IMR-90 (cell line): ENCODE data around the gene TMEM179. TPM values are rescaled to one million over a fixed set of nuclear protein-coding genes. Genes with fewer than 3 reads are reported as not detected.

Experiments
- ATAC-seq: fragments of 200-7000 bp; cut with Tn5 transposase; 2 replicates; pipeline ENCODE4 v1.9.1; 2020; ENCODE audit warnings: low read depth, mild to moderate bottlenecking, moderate library complexity
- BruUV-seq: library from RNA; stranded (reverse); fragments of 400-500 nt; replicated peaks from 2 replicates; lab custom pipeline; 2021; lab: Mats Ljungman, UMichigan
- CTCF ChIA-PET: fragments of 300-600 bp; formaldehyde crosslinking; extraction: SDS; loops from one replicate; lab custom pipeline; 2021; ENCODE audit warnings: antibody characterized with exemption; lab: Yijun Ruan, JAX
- POLR2A ChIA-PET: fragments of 300-600 bp; sonication (Branson Sonifier 250); formaldehyde crosslinking; loops from one replicate; lab custom pipeline; 2022; ENCODE audit warnings: antibody characterized with exemption; ENCODE audit not compliant: unreplicated experiment; lab: Charles Lee
- DNase-seq: peaks from one replicate; pipeline ENCODE4 v3.0.0; 2013
- H2AFZ ChIP-seq: replicated peaks from 2 replicates; pipeline ENCODE3; 2013; ENCODE audit warnings: low read length, mild to moderate bottlenecking; ENCODE audit not compliant: poor library complexity
- H2AK5ac ChIP-seq: 2 replicates; pipeline ENCODE4 v1.6.1; 2013; ENCODE audit warnings: low read depth, low read length, inconsistent platforms
- H2AK9ac ChIP-seq: replicated peaks from 2 replicates; pipeline ENCODE3; 2013; ENCODE audit warnings: mild to moderate bottlenecking, low read depth, low read length, moderate library complexity; ENCODE audit not compliant: poor library complexity
- H2BK120ac ChIP-seq: 2 replicates; pipeline ENCODE4 v1.6.1; 2013; ENCODE audit warnings: low read depth, low read length, inconsistent platforms
- H2BK15ac ChIP-seq: 3 replicates; pipeline ENCODE4 v1.6.1; 2013; ENCODE audit warnings: low read depth, low read length, inconsistent platforms
- H2BK20ac ChIP-seq: 2 replicates; pipeline ENCODE4 v1.6.1; 2013; ENCODE audit warnings: low read depth, mild to moderate bottlenecking, inconsistent platforms, low read length, moderate library complexity
- H2BK5ac ChIP-seq: 2 replicates; pipeline ENCODE4 v1.6.1; 2013; ENCODE audit warnings: mild to moderate bottlenecking, low read depth, low read length, inconsistent platforms; ENCODE audit not compliant: poor library complexity, severe bottlenecking
- H3K14ac ChIP-seq: replicated peaks from 2 replicates; pipeline ENCODE4 v1.6.1; 2013; ENCODE audit warnings: low read depth, low read length, inconsistent platforms
- H3K18ac ChIP-seq: 2 replicates; pipeline ENCODE4 v1.6.1; 2013; ENCODE audit warnings: low read depth, low read length, control low read depth
- H3K23ac ChIP-seq: 2 replicates; pipeline ENCODE4 v1.6.1; 2013; ENCODE audit warnings: low read depth, low read length, inconsistent platforms
- H3K27ac ChIP-seq: 2 replicates; pipeline ENCODE4 v1.5.1; 2013; ENCODE audit warnings: mild to moderate bottlenecking, control low read depth, low read length; ENCODE audit not compliant: insufficient read depth
- H3K27me3 ChIP-seq: 2 replicates; pipeline ENCODE4 v1.6.1; 2013; ENCODE audit warnings: low read length; ENCODE audit not compliant: control insufficient read depth, insufficient read depth
- H3K36me3 ChIP-seq: 2 replicates; pipeline ENCODE4 v1.6.1; 2013; ENCODE audit warnings: low read length, mixed read lengths; ENCODE audit not compliant: control insufficient read depth, insufficient read depth
- H3K4ac ChIP-seq: 2 replicates; pipeline ENCODE4 v1.6.1; 2013; ENCODE audit warnings: low read depth, low read length, inconsistent platforms
- H3K4me1 ChIP-seq: 2 replicates; pipeline ENCODE4 v1.6.1; 2013; ENCODE audit warnings: low read length, mixed read lengths; ENCODE audit not compliant: control insufficient read depth, insufficient read depth
- H3K4me2 ChIP-seq: 2 replicates; pipeline ENCODE4 v1.6.1; 2013; ENCODE audit warnings: low read depth, mild to moderate bottlenecking, control low read depth, low read length, moderate library complexity
- H3K4me3 ChIP-seq: 2 replicates; pipeline ENCODE4 v1.5.1; 2013; ENCODE audit warnings: low read depth, mild to moderate bottlenecking, control low read depth, low read length, moderate library complexity; ENCODE audit not compliant: insufficient read depth
- H3K56ac ChIP-seq: 2 replicates; pipeline ENCODE4 v1.6.1; 2013; ENCODE audit warnings: low read length, inconsistent platforms; ENCODE audit not compliant: insufficient read depth; ENCODE audit errors: extremely low read depth
- H3K79me1 ChIP-seq, 2 experiments: 2 replicates each; pipeline ENCODE4 v1.6.1; 2013; ENCODE audit warnings: low read length in 2 of 2, inconsistent platforms in 1 of 2, low read depth in 1 of 2
- H3K9ac ChIP-seq: 2 replicates; pipeline ENCODE4 v1.6.1; 2013; ENCODE audit warnings: low read depth, low read length, control low read depth
- H3K9me1 ChIP-seq: 2 replicates; pipeline ENCODE4 v1.6.1; 2013; ENCODE audit warnings: low read length, inconsistent platforms; ENCODE audit not compliant: insufficient read depth
- H3K9me3 ChIP-seq: 2 replicates; pipeline ENCODE4 v1.6.1; 2013; ENCODE audit warnings: low read length; ENCODE audit not compliant: control insufficient read depth, insufficient read depth
- H4K20me1 ChIP-seq: 2 replicates; pipeline ENCODE4 v1.6.1; 2013; ENCODE audit warnings: low read length, inconsistent platforms; ENCODE audit not compliant: insufficient read depth
- H4K5ac ChIP-seq: 2 replicates; pipeline ENCODE4 v1.6.1; 2013; ENCODE audit warnings: mild to moderate bottlenecking, low read depth, low read length, control low read depth
- H4K8ac ChIP-seq, 2 experiments: 2 replicates each; pipeline ENCODE4 v1.6.1; 2013; ENCODE audit warnings: low read depth in 2 of 2, low read length in 2 of 2, control low read depth in 1 of 2, inconsistent platforms in 1 of 2
- H4K91ac ChIP-seq: 2 replicates; pipeline ENCODE4 v1.6.1; 2013; ENCODE audit warnings: low read depth, low read length, inconsistent platforms; ENCODE audit not compliant: insufficient read depth
- BHLHE40 ChIP-seq: fragments of 150-350 bp; IDR thresholded peaks from 2 replicates; pipeline ENCODE4 v1.6.1; 2016; ENCODE audit warnings: mild to moderate bottlenecking, low read depth, low read length
- CHD1 ChIP-seq: IDR thresholded peaks from 2 replicates; pipeline ENCODE4 v1.6.1; 2012; ENCODE audit warnings: low read depth, low read length, improper control_type of control experiment
- MAFK ChIP-seq: IDR thresholded peaks from 2 replicates; pipeline ENCODE4 v1.6.1; 2012; ENCODE audit warnings: low read depth, low read length, improper control_type of control experiment
- MAZ ChIP-seq: IDR thresholded peaks from 2 replicates; pipeline ENCODE4 v1.6.1; 2012; ENCODE audit warnings: low read depth, mild to moderate bottlenecking, low read length, improper control_type of control experiment, moderate library complexity, borderline replicate concordance
- RCOR1 ChIP-seq: IDR thresholded peaks from 2 replicates; pipeline ENCODE4 v1.6.1; 2012; ENCODE audit warnings: mild to moderate bottlenecking, low read length, improper control_type of control experiment; ENCODE audit not compliant: insufficient replicate concordance
- SMC3 ChIP-seq: fragments of 150-350 bp; IDR thresholded peaks from 2 replicates; pipeline ENCODE4 v1.6.1; 2016; ENCODE audit warnings: low read depth, mild to moderate bottlenecking, antibody characterized with exemption, low read length, moderate library complexity
- USF2 ChIP-seq: fragments of 150-350 bp; IDR thresholded peaks from 2 replicates; pipeline ENCODE4 v1.6.1; 2017; ENCODE audit warnings: mild to moderate bottlenecking, antibody characterized with exemption, low read length, low read depth
- WGBS, 2 experiments: methylation state at CpG; one replicate each; pipeline versions ENCODE4 v1.1.5 to v1.1.7; 2013; ENCODE audit warnings: missing lambda C conversion rate in 2 of 2; ENCODE audit not compliant: insufficient read length in 1 of 2; ENCODE audit errors: extremely low coverage in 2 of 2; 5-methylcytosine and 5-hydroxymethylcytosine counted together
- dilution Hi-C: fragments of 300-500 bp; cut with HindIII; formaldehyde crosslinking; loops from one replicate; pipeline ENCODE4 v1.14.3; 2018; ENCODE audit warnings: low sequenced_read_pairs; ENCODE audit not compliant: unreplicated experiment
- in situ Hi-C: fragments of 300-500 bp; cut with MboI; formaldehyde crosslinking; loops from 3 replicates; pipeline ENCODE4 v1.14.3; 2019; ENCODE audit warnings: low sequenced_read_pairs, inconsistent platforms, mixed read lengths
- intact Hi-C: fragments of 100-400 bp; cut with micrococcal nuclease; formaldehyde crosslinking; loops from 2 replicates; pipeline ENCODE4 v1.10.0; 2022
- polyA plus RNA-seq, 3 experiments: library from polyadenylated mRNA; depleted of rRNA; stranded (reverse); fragments of >200 nt; gene quantifications; 2 replicates each; pipeline ENCODE4 v1.2.3, GENCODE V29; 2012; ENCODE audit warnings: low replicate concordance in 1 of 3
- total RNA-seq: library from RNA; depleted of rRNA; stranded (reverse); fragments of >200 nt; gene quantifications from 2 replicates; pipeline ENCODE4 v1.2.3, GENCODE V29; 2012

TMEM179 gene
- total and polyA plus RNA-seq, 2 of the 4 experiments (the other 2 are of a cell fraction) = not detected

- H3K79me1 ChIP-seq = no peaks in the 10 kb centered on the region
- H3K27me3 ChIP-seq = peaks cover 13% of the 10 kb centered on the region; the same call in 1 of the 2 replicates
- no peak for TF ChIP-seq SMC3
- TF ChIP-seq CHD1 = no peak
- TF ChIP-seq MAZ = no peak
- TF ChIP-seq MAFK = no peak
- TF ChIP-seq USF2 = no peak
- TF ChIP-seq BHLHE40 = no peak
- no peak for TF ChIP-seq RCOR1
- 57% methylated on average over 2 of the region's 12 CpGs; no CpG with 5 or more reads in 1 of the 2 experiments for WGBS, 2 experiments
- no peak overlapping the region for H4K8ac ChIP-seq
- H3K9me1 ChIP-seq = no peaks in the 10 kb centered on the region
- H3K14ac ChIP-seq = no peak overlapping the region
- no peak overlapping the region for H2BK15ac ChIP-seq
- H2BK20ac ChIP-seq = no peak overlapping the region
- H3K27ac ChIP-seq = no peak overlapping the region
- CTCF ChIA-PET = no interaction called here
- H3K18ac ChIP-seq = no peak overlapping the region
- no peak overlapping the region for H3K23ac ChIP-seq
- no peak overlapping the region for H4K5ac ChIP-seq
- H3K4me1 ChIP-seq = no peaks in the 10 kb centered on the region
- POLR2A ChIA-PET = no interaction called here
- no peak for DNase-seq
- ATAC-seq = no peak
- no peak overlapping the region for H3K4me2 ChIP-seq
- no peak overlapping the region for H3K4ac ChIP-seq
- H2AK5ac ChIP-seq = no peak overlapping the region
- intact Hi-C loops (no loop called here), in situ Hi-C loops (no loop called here), dilution Hi-C loops (no loop called here)
- H3K56ac ChIP-seq = no peak overlapping the region
- no peak overlapping the region for H2BK120ac ChIP-seq
- no peaks in the 10 kb centered on the region for H4K20me1 ChIP-seq
- H3K9me3 ChIP-seq = no peaks in the 10 kb centered on the region
- no peak overlapping the region for H2BK5ac ChIP-seq
- H3K4me3 ChIP-seq = no peak overlapping the region
- H3K9ac ChIP-seq = no peak overlapping the region
- H3K36me3 ChIP-seq = no peaks in the 10 kb centered on the region
- no TSS peak for BruUV-seq
- H4K91ac ChIP-seq = no peak overlapping the region
- H2AK9ac ChIP-seq = no peak overlapping the region
- no peak overlapping the region for H2AFZ ChIP-seq
Observed at GRCh38 chr14:104577426-104577825, 27.1 kb downstream of the TMEM179 start.
